Mesendoderm (in vitro differentiated cells): Measurements from ENCODE around the gene ZNF236.
A peak's percentile ranks its signal among the peaks of the same experiment; 100 is the strongest.

Experiments
- DNase-seq: peaks from one replicate; pipeline ENCODE4 v3.0.0; 2013
- H2AK5ac ChIP-seq: 2 replicates; pipeline ENCODE4 v1.6.1; 2013; ENCODE audit warnings: low read length, inconsistent platforms
- H2BK120ac ChIP-seq: 2 replicates; pipeline ENCODE4 v1.6.1; 2013; ENCODE audit warnings: low read depth, mild to moderate bottlenecking, low read length, moderate library complexity, mixed read lengths
- H2BK15ac ChIP-seq: replicated peaks from 2 replicates; pipeline ENCODE4 v1.6.1; 2013; ENCODE audit warnings: low read depth, mild to moderate bottlenecking, moderate library complexity
- H2BK5ac ChIP-seq: 2 replicates; pipeline ENCODE4 v1.6.1; 2013; ENCODE audit warnings: low read length, inconsistent platforms
- H3K18ac ChIP-seq: 2 replicates; pipeline ENCODE4 v1.6.1; 2013; ENCODE audit warnings: mild to moderate bottlenecking, low read length, mixed read lengths
- H3K23ac ChIP-seq: one replicate; pipeline ENCODE4 v1.6.1; 2013; ENCODE audit warnings: low read length
- H3K27ac ChIP-seq: 2 replicates; pipeline ENCODE4 v1.5.1; 2013; ENCODE audit warnings: low read depth, mild to moderate bottlenecking, inconsistent platforms, low read length, moderate library complexity
- H3K27me3 ChIP-seq: 2 replicates; pipeline ENCODE4 v1.6.1; 2013; ENCODE audit warnings: low read length, control low read depth, mild to moderate bottlenecking, inconsistent platforms; ENCODE audit not compliant: insufficient read depth, poor library complexity
- H3K36me3 ChIP-seq: 2 replicates; pipeline ENCODE4 v1.6.1; 2013; ENCODE audit warnings: low read length, inconsistent platforms; ENCODE audit not compliant: control insufficient read depth, insufficient read depth
- H3K4ac ChIP-seq: one replicate; pipeline ENCODE4 v1.6.1; 2013; ENCODE audit warnings: low read depth, mild to moderate bottlenecking, low read length, moderate library complexity
- H3K4me1 ChIP-seq: 2 replicates; pipeline ENCODE4 v1.6.1; 2013; ENCODE audit warnings: low read depth, low read length, inconsistent platforms; ENCODE audit not compliant: control insufficient read depth
- H3K4me2 ChIP-seq: 2 replicates; pipeline ENCODE4 v1.6.1; 2013; ENCODE audit warnings: low read length
- H3K4me3 ChIP-seq: 2 replicates; pipeline ENCODE4 v1.5.1; 2013; ENCODE audit warnings: mild to moderate bottlenecking, low read length
- H3K56ac ChIP-seq: one replicate; pipeline ENCODE4 v1.6.1; 2013; ENCODE audit warnings: low read length
- H3K79me1 ChIP-seq: 2 replicates; pipeline ENCODE4 v1.6.1; 2013; ENCODE audit warnings: low read length, inconsistent platforms
- H3K79me2 ChIP-seq: 2 replicates; pipeline ENCODE4 v1.6.1; 2013; ENCODE audit warnings: mild to moderate bottlenecking, low read length; ENCODE audit not compliant: control insufficient read depth, insufficient read depth
- H3K9ac ChIP-seq: 2 replicates; pipeline ENCODE4 v1.6.1; 2013; ENCODE audit warnings: low read length, inconsistent platforms
- H4K5ac ChIP-seq: one replicate; pipeline ENCODE4 v1.6.1; 2013; ENCODE audit warnings: low read length
- H4K8ac ChIP-seq: one replicate; pipeline ENCODE4 v1.6.1; 2013; ENCODE audit warnings: low read depth, mild to moderate bottlenecking, control low read depth, low read length, moderate library complexity
- WGBS: extraction: QIAGEN DNeasy Blood & Tissue Kit; methylation state at CpG from one replicate; pipeline ENCODE4 v1.1.7; 2013; ENCODE audit warnings: low lambda C conversion rate, missing lambda C conversion rate; ENCODE audit not compliant: insufficient coverage; ENCODE audit errors: extremely low coverage; 5-methylcytosine and 5-hydroxymethylcytosine counted together

Gene ZNF236

DNA sequence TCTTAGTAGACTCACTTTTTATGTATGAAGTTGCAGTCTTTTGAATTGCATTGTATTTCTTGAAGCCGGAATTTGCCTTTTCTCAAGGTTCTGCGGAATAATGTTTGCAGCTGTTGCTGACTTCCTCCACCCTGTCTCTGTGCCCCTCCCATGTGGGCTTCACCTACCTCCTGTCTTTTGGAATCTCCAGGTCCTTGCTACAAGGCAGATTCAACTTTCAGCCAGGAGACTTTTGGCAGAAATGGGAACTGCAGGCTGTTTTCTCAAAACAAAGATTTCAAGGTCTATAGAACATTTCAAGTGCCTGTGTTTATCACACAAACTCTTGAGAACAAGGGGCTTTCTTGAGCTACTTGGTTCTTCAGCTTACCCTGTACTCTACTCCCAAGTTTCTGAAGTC is 25.6 kb downstream of the ZNF236 start:
- H3K23ac ChIP-seq, result no peak overlapping the region
- no peak overlapping the region for H3K9ac ChIP-seq
- H4K8ac ChIP-seq, result no peak overlapping the region
- no peak overlapping the region for H3K56ac ChIP-seq
- H3K4me1 ChIP-seq, result no peaks in the 10 kb centered on the region
- no peak overlapping the region for H3K27ac ChIP-seq
- H2AK5ac ChIP-seq, result no peak overlapping the region
- H2BK5ac ChIP-seq, result no peak overlapping the region
- no peak overlapping the region for H3K18ac ChIP-seq
- no peak overlapping the region for H2BK120ac ChIP-seq
- no peak overlapping the region for H3K4me2 ChIP-seq
- H4K5ac ChIP-seq, result no peak overlapping the region
- H3K79me1 ChIP-seq, result peaks cover 6% of the 10 kb centered on the region
- H3K36me3 ChIP-seq, result no peaks in the 10 kb centered on the region
- no peak overlapping the region for H3K4ac ChIP-seq
- peaks cover 5% of the 10 kb centered on the region for H3K79me2 ChIP-seq
- H3K4me3 ChIP-seq, result no peak overlapping the region
- WGBS, result no CpG with 5 or more reads among the region's 2 CpGs
- peak; percentile 85 for DNase-seq
- H3K27me3 ChIP-seq, result no peaks in the 10 kb centered on the region
- no peak overlapping the region for H2BK15ac ChIP-seq

DNA sequence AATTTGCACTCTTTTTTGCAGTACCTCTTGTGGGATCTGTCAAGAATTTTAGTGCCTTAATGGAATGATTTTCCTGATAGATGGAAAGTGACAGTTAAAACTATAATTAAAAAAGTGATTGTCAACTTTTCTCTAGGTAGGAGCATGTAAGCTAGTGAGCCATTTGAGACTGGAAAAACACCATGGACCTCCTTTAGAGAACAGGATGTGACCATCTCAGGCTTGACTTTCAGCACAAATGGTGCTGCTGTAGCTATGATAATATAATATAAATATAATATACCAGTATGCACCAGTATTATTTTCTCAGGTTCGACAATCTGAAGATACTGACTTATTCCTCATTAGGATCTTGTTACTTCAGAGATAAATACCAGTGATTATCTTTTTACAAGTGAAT is 27.8 kb downstream of the ZNF236 start:
- Histone ChIP-seq H4K8ac (no peak overlapping the region), H3K79me1 (peaks cover 6% of the 10 kb centered on the region), H3K79me2 (peaks cover 3% of the 10 kb centered on the region), H3K4ac (no peak overlapping the region), H3K4me3 (no peak overlapping the region), H4K5ac (no peak overlapping the region), H3K27ac (no peak overlapping the region), H3K56ac (no peak overlapping the region), H3K4me1 (no peaks in the 10 kb centered on the region), H3K27me3 (no peaks in the 10 kb centered on the region), H3K4me2 (no peak overlapping the region), H3K18ac (no peak overlapping the region), H2AK5ac (no peak overlapping the region), H2BK120ac (no peak overlapping the region), H3K23ac (no peak overlapping the region), H2BK5ac (no peak overlapping the region), H2BK15ac (no peak overlapping the region), H3K9ac (no peak overlapping the region), H3K36me3 (no peaks in the 10 kb centered on the region)
- whole genome bisulfite sequencing, result no CpG with 5 or more reads among the region's 1 CpG
- DNase-seq, result no peak

DNA sequence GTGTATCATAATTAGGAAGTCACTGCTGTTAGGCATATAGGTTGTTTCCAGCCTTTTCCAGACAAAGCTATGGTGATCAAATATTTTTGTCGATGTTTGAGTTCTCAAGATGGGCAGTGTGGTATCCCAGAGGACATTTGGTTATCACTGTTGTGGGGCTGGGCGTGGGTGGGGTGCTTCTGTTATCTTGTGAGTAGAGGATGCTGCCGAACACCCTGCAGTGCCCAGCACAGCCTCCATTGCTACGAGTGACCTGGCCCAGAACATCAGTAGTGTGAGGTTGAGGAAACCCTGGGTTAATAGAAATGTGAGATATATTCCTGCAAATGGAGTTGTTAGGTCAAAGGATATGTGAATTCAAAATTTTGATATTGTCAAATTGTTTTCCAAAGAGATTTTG is 33.2 kb downstream of the ZNF236 start:
- Histone ChIP-seq H3K4me2 (no peak overlapping the region), H3K23ac (no peak overlapping the region), H3K56ac (no peak overlapping the region), H3K79me1 (no peaks in the 10 kb centered on the region), H3K27me3 (no peaks in the 10 kb centered on the region), H2BK15ac (no peak overlapping the region), H3K4me3 (no peak overlapping the region), H3K18ac (no peak overlapping the region), H4K8ac (no peak overlapping the region), H3K27ac (no peak overlapping the region), H3K4ac (no peak overlapping the region), H2AK5ac (no peak overlapping the region), H3K9ac (no peak overlapping the region), H3K4me1 (no peaks in the 10 kb centered on the region), H3K79me2 (no peaks in the 10 kb centered on the region), H2BK120ac (no peak overlapping the region), H4K5ac (no peak overlapping the region), H2BK5ac (no peak overlapping the region), H3K36me3 (no peaks in the 10 kb centered on the region)
- WGBS, result no CpG with 5 or more reads among the region's 4 CpGs
- DNase-seq, result no peak

DNA sequence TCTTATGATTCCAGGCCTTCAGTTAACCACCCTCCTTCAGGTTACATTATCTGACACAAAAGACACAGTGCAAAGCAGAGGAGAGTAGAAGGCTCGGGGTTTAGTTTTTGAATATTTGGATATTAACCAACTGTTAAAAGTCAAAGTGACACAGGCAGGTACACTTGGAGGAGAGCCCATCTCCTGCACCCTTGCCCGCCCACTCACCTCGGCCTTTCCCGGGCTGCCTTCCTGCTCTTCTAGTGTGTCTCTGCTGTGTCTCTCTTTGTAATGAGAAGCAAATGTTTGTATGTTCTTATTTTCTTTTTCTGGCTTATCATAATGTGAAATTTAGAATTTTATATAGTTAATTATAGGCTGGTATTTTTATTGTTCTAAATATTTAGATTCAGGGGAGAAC is 35.1 kb downstream of the ZNF236 start:
- Histone ChIP-seq H3K27me3 (no peaks in the 10 kb centered on the region), H4K5ac (no peak overlapping the region), H3K18ac (no peak overlapping the region), H2AK5ac (no peak overlapping the region), H3K27ac (no peak overlapping the region), H3K36me3 (no peaks in the 10 kb centered on the region), H3K23ac (no peak overlapping the region), H3K4me3 (no peak overlapping the region), H2BK5ac (no peak overlapping the region), H3K79me1 (no peaks in the 10 kb centered on the region), H3K4me1 (no peaks in the 10 kb centered on the region), H3K56ac (no peak overlapping the region), H3K4me2 (no peak overlapping the region), H3K79me2 (no peaks in the 10 kb centered on the region), H4K8ac (no peak overlapping the region), H3K9ac (no peak overlapping the region), H3K4ac (no peak overlapping the region), H2BK15ac (no peak overlapping the region), H2BK120ac (no peak overlapping the region)
- WGBS, result no CpG with 5 or more reads among the region's 4 CpGs
- DNase-seq, result no peak

DNA sequence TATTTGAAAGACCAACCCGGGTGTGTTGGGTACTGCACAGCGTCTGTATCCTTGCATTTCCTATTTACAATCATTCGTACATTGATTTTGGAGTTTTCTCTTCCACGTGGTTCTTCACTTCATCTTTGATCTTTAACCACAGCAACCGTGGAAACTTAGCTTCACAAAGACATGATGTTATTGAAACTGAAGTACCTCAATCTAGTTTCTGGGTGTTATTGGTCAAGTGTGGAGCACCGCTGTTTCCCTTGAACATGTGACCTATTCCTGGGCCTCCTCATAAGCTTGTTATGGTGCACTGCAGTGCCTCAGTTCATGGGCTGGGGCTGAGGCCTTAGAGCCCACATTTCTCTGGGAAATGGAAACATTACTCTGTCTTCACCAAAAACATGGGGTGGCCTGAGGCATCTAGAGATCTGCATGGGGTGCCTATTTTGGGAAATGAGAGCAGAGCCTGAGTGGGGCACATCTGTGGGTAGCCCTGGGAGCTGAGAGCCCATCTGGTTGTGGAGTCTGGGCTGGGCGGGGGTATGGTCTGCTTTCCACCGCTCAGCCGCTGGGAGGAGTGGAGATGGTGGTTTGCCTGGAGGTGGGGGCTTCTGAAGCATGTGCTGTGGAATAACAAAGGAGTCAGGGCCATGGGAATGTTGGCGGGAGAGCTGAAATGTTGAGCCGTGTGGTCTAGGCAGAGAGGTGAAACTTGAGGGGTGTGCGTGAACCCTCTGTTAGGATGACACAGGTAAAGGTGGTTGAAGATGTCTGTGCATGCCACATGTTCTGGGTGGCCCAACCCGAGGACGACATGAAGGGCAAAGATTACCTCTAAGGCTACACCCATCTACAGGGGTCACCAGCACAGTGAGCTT is 37.4 kb downstream of the ZNF236 start:
- no peak overlapping the region for H3K4me2 ChIP-seq
- no CpG with 5 or more reads among the region's 14 CpGs for WGBS

DNA sequence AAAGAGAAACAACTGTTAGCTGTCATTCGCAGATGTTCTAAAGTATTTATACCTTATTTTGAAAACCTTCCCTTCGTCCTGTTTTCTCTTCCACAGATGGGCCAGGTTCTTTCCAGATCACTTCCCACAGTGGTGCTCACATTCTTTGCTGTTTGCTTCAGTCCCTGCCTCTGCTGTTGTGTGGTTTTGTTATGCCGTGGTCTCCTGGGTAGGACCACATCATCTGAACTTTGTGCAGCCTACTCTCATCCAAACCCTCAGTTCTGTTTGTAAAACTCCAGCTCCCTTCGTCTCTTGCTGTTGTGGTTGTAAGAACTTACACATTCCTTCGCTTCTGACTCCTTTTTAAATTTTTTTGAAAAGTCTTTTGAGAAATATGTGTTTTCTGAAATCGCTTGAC is 38.1 kb downstream of the ZNF236 start:
- DNase-seq, result no peak
- no CpG with 5 or more reads among the region's 6 CpGs for WGBS
- H2BK15ac ChIP-seq, result no peak overlapping the region

More for the DNA sequence above, 37.4 kb downstream of the ZNF236 start:
- Histone ChIP-seq H3K18ac (no peak overlapping the region), H3K4me3 (no peak overlapping the region), H3K79me2 (no peaks in the 10 kb centered on the region), H4K5ac (no peak overlapping the region), H4K8ac (no peak overlapping the region), H3K27me3 (no peaks in the 10 kb centered on the region), H3K36me3 (no peaks in the 10 kb centered on the region), H2BK120ac (no peak overlapping the region), H3K27ac (no peak overlapping the region), H3K56ac (no peak overlapping the region), H3K23ac (no peak overlapping the region), H2AK5ac (no peak overlapping the region), H2BK5ac (no peak overlapping the region), H3K4me1 (no peaks in the 10 kb centered on the region), H2BK15ac (no peak overlapping the region), H3K9ac (no peak overlapping the region), H3K4ac (no peak overlapping the region), H3K79me1 (no peaks in the 10 kb centered on the region)
- DNase-seq, result no peak

More for the DNA sequence above, 38.1 kb downstream of the ZNF236 start:
- Histone ChIP-seq H4K8ac (no peak overlapping the region), H3K18ac (no peak overlapping the region), H3K56ac (no peak overlapping the region), H3K79me1 (no peaks in the 10 kb centered on the region), H2BK5ac (no peak overlapping the region), H3K27me3 (no peaks in the 10 kb centered on the region), H3K4me3 (no peak overlapping the region), H3K36me3 (no peaks in the 10 kb centered on the region), H3K4ac (no peak overlapping the region), H2AK5ac (no peak overlapping the region), H3K9ac (no peak overlapping the region), H3K4me1 (no peaks in the 10 kb centered on the region), H3K27ac (no peak overlapping the region), H3K4me2 (no peak overlapping the region), H2BK120ac (no peak overlapping the region), H3K23ac (no peak overlapping the region), H4K5ac (no peak overlapping the region), H3K79me2 (no peaks in the 10 kb centered on the region)
